Tibial nerve (tissue), 3 donors: Measurements from ENCODE around the gene CENPM.

Experiments
- POLR2A ChIP-seq, 2 donors: fragments of 450-650 bp; IDR thresholded peaks; one replicate each; pipeline ENCODE4 v1.6.1; 2017; ENCODE audit warnings: antibody characterized with exemption in 2 of 2, mild to moderate bottlenecking in 2 of 2, moderate library complexity in 2 of 2
- TF ChIP-seq, protein P1 (sequence below), 5 experiments: fragments of 200-600 bp in 3 of 5; fragments of 450-650 bp in 2 of 5; sonication (generic) in 3 of 5; IDR thresholded peaks; one replicate each; pipeline ENCODE4 v1.5.1; 2016 to 2019; ENCODE audit warnings: antibody characterized with exemption in 5 of 5, mild to moderate bottlenecking in 3 of 5, moderate library complexity in 2 of 5

DNA sequence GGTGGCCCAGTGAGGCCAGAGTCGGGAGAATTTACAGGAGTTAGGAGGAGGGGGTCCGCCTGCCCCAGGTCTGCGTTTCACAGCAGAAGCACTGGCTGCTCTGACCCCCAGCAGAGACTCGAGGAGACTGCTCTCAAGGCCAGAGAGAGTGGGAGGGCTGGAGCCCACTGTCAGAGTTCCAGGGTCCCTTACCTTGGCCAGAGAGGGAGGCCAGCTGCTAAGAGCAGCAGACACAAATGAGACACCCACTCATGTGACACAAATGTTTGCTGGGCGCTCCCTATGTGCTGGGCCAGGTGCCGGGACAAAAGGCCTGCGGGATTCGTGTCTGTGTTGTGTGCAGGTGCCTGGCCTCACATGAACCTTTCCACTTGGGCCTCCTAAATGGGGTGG lies 17.5 kb downstream of the CENPM start:
- TF ChIP-seq, protein P1, sequence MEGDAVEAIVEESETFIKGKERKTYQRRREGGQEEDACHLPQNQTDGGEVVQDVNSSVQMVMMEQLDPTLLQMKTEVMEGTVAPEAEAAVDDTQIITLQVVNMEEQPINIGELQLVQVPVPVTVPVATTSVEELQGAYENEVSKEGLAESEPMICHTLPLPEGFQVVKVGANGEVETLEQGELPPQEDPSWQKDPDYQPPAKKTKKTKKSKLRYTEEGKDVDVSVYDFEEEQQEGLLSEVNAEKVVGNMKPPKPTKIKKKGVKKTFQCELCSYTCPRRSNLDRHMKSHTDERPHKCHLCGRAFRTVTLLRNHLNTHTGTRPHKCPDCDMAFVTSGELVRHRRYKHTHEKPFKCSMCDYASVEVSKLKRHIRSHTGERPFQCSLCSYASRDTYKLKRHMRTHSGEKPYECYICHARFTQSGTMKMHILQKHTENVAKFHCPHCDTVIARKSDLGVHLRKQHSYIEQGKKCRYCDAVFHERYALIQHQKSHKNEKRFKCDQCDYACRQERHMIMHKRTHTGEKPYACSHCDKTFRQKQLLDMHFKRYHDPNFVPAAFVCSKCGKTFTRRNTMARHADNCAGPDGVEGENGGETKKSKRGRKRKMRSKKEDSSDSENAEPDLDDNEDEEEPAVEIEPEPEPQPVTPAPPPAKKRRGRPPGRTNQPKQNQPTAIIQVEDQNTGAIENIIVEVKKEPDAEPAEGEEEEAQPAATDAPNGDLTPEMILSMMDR (IDR thresholded peaks at IDR 0.05), result no peak
- no peak for TF ChIP-seq POLR2A (IDR thresholded peaks at IDR 0.05)
